Measurements from ENCODE around the gene NCOA3.
"Not testable (repeated sequence)": the region's sequence is repeated elsewhere in the genome, so short reads cannot be mapped to it uniquely, and the experiment has no call there.

- not testable (repeated sequence) for TF ChIP-seq CTCF (conservative IDR thresholded peaks at IDR 0.05; ENCODE audit: low read depth, low read length); EZH2phosphoT487 (IDR thresholded peaks at IDR 0.05; ENCODE audit: borderline replicate concordance, low read length); EZH2 (IDR thresholded peaks at IDR 0.05; ENCODE audit: low read length, unreplicated experiment)
Measured at GRCh38 chr20:47554283-47554682, 52.6 kb downstream of the NCOA3 start.
